IPS-11a (cell line): ENCODE results near the gene SECISBP2.
"Not testable (repeated sequence)": the region's sequence is repeated elsewhere in the genome, so short reads cannot be mapped to it uniquely, and the experiment has no call there.

Experiments used
- H3K4me3 ChIP-seq: one replicate; pipeline ENCODE4 v1.5.1; 2013; ENCODE audit warnings: low read depth, low read length, control low read depth

The SECISBP2 gene

DNA sequence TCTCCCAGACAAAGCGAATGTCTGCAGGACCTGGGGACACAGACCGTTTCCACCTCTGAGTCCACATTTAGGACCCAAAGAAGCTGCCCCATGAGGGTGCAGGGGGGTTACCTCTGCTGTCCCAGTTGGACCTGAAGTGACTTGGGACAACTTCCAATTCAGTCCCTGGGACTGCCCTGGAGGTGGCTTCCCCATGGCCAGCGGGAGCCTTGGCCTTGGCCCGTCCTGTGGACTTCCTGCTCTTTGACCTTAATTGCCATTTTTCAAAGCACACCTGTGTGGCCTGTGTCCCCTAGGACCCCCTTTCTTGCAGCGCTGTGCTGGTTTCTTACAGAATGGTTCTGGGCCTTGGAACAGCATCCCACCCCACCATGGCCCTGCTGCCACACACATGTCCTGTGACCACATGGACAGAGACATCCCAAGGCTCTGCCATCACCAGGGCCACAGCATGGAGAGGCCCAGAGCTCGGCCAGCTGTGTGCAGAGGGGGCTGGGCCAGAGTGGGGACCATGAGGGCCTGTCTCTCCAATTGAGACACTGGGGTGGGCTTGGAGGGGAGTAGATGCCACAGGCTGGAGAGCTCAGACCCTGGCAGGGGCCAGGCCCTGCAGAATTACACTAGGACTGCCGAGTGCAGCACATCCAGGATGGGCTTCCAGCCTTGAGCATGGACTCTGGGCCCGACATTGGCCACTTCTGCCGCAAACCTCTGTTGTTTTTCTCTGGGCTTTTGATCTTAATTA, 45.8 kb downstream of the SECISBP2 start:
- H3K4me3 ChIP-seq: no peak overlapping the region

DNA sequence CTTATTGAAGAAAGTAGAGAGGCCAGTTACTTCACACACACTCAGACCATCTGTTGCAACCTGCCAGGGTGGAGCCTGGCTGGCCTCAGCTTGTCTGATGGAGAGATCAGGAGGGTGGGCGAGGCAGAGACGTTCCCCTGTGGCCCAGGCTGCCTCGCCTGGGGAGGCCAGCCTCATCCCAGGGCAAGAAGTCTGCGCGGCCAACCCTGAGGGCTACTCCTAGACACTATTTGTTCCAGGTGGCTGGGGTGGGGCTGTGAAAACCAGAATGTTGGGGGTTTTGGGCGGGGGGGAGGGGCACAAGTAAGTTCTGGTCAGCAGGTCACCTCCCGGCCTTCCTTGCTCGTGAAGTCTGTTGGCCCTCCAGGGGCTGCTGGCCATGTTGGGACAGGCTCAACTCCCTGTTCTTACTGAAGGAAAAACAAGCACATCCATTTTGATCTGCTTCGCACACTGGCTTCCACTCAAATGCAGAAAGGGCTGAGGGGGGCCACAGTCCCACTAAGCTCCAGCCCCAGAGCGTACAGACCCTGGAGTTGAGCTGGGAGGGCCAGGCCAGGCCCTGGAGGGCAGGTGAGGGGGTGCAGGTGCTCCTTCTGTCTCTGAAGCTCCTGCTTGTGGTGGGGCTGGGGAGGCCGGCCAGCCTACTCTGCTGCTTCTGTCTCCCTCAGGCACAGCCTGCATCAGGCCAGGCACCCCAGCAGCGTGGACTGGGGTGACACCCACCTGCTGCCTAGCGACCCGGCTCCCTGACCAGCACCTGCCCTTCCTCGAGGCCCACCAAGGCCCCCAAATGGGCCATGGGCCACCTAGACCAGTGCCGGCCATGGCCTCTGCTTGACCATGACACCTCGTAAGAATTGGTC, 46.6 kb downstream of the SECISBP2 start:
- H3K4me3 ChIP-seq: no peak overlapping the region

DNA sequence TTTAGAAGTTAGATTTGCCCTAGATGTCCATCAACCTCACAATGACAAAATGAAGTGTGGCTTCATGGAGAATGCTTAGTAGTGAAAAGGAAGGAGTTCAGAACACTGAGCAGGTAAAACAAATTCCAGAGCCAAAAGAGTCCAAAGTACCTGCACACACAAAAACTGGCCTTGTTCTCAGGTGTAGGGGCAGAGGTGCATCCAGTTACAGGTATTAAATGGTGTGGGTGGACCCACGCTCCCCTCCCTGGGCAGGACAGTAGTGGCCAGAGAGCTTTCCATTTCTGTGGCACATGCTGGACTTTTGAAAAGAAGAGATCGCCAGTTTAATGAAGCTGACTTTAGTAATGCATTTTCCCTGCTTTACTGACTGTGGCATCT, 47.2 kb downstream of the SECISBP2 start:
- H3K4me3 ChIP-seq: no peak overlapping the region

DNA sequence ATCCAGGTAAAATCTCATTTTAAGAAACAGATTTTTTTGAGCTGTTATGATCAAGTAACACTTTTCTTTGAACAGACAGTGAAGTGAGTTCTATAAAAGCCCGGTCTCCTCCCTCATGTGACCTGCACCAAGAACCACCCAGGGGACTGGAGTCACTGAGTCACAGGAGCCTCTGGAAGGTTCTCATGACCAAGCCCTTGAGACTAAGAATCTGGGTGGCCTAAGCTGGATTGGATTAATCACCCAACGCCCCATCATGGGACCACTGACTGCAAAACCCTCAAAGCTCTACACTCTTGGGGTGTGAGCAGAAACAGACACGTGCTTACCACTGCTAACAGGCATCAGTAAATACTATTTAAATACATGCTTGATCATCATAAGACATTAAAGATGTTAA, 48.4 kb downstream of the SECISBP2 start:
- H3K4me3 ChIP-seq: no peak overlapping the region

GRCh38 chr9:89367281-89367680, 49.0 kb downstream of the SECISBP2 start:
- H3K4me3 ChIP-seq: no peak overlapping the region

- H3K4me3 ChIP-seq: no peak overlapping the region
Measured at GRCh38 chr9:89367726-89368437, 49.6 kb downstream of the SECISBP2 start.

DNA sequence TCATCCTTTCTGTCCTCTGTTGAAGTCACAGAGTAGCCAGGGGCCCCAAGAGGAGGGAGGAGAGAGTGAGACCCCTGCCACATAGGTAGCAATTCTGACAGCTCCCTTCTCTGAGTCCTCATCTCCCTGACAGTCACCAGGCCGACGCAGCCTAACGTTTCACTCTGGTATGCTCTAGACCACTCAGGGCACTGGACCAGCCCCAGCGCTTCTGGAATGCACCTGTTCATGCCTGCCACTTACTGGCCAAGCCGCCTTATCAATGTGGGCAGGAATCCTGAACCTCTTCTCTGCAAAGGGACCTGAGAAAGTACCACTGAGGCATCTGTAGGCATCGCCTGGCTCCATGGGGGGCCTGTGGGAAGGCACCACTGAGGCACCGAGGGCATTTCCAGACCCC, 50.2 kb downstream of the SECISBP2 start:
- no peak overlapping the region for H3K4me3 ChIP-seq

GRCh38 chr9:89368978-89369377, 50.7 kb downstream of the SECISBP2 start:
- no peak overlapping the region for H3K4me3 ChIP-seq

GRCh38 chr9:89370593-89370992, 52.3 kb downstream of the SECISBP2 start:
- no peak overlapping the region for H3K4me3 ChIP-seq

GRCh38 chr9:89371791-89372190, 53.5 kb downstream of the SECISBP2 start:
- not testable (repeated sequence) for H3K4me3 ChIP-seq

DNA sequence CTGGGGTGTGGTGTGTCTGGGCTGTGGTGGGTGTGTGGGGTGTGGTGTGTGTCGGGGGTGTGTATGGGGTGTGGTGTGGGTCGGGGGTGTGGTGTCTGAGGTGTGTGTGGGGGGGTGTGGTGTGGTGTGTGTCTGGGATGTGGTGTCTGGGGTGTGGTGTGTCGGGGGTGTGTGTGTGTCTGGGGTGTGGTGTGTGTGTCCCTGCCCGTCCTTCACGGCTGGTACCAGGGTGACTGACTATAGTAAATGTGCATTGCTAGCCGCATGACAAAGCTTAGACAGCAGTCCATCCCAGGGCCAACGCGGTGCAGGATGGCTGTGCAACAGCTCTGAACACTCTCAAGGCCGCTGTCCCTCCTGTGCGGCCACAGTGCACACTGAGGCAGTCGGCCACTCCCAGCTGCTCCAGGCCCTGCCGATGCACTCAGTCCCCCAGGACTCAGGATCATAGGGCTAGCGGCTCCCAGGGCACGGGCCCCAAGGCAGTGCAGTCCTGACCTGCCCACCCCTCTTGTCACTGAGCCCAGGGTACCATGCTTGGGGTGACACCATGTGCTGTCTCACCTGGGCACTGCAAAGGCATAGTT, 54.0 kb downstream of the SECISBP2 start:
- no peak overlapping the region for H3K4me3 ChIP-seq

GRCh38 chr9:89372979-89373378, 54.7 kb downstream of the SECISBP2 start:
- no peak overlapping the region for H3K4me3 ChIP-seq

DNA sequence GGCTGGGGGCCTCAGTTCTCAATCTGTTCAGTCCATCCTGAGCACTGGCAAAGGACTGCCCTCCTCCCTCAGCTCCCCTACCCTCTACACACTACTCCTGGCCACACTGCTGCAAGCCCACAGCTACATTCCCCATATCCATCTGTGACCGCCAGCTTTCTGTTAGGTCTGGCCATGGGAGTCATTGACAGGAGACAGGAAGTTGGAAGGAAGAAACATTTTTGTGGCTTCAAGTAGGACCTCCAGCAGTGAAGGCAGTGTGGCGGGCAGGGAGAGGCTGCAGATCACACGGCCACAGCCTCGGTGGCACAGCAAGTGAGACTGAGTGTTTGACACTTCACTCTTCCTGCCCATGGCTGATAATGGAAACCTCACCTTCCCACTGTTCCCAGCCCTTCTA, 55.9 kb downstream of the SECISBP2 start:
- H3K4me3 ChIP-seq: no peak overlapping the region

- H3K4me3 ChIP-seq: no peak overlapping the region
Measured at GRCh38 chr9:89375191-89375760, 57.0 kb downstream of the SECISBP2 start.

GRCh38 chr9:89376286-89376685, 58.0 kb downstream of the SECISBP2 start:
- H3K4me3 ChIP-seq: no peak overlapping the region

DNA sequence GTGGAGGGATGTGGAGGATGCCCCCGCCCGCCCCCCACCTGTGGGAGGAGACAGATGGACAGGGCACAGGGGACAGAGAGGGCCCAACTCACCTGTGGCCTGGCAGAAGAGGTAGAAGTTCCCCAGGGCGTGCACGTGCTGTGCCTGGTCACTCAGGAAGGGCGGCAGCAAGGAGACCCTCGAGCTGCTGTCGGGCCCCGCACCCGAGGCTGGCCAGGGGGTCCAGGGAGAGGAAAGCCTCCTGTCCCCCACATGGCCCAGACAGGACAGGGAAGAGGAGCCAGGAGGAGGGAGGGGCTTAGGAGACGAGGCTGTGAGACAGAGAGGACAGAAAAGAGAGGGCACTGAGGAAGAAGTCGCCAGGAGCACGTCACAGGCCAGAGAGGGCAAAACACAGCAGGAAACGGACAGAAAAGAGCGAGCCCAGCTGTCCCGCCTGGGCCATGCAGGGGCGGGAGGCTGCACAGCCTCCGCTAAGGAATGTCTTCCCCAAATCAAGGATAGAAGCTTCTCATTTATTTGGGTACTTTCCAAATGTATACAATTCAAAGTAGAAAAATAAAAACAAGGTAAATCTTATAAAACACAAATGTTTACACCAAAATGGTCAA, 58.5 kb downstream of the SECISBP2 start:
- H3K4me3 ChIP-seq: no peak overlapping the region

- H3K4me3 ChIP-seq: no peak overlapping the region
Measured at GRCh38 chr9:89377411-89377810, 59.1 kb downstream of the SECISBP2 start.

DNA sequence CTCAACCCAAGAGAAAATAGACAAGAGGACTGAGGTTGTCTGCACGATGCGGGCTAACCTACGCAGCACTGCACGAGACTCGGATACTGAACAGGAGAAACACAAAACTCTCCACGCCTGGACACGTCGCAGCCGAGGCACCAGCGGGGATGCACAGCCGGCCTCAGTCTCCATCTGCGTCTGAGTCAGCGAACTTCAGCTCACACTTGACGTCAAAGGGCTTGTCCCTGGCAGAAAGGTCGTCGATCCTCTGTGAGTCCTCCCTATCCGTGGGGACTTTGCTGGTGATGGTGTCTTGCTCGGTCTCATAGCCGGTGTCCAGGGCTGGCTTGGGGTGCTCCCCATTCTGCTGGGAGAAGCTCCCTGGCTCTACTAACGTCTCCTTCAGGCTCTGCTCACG, 60.2 kb downstream of the SECISBP2 start:
- H3K4me3 ChIP-seq: no peak overlapping the region

GRCh38 chr9:89379031-89379430, 60.7 kb downstream of the SECISBP2 start:
- H3K4me3 ChIP-seq: no peak overlapping the region

GRCh38 chr9:89379508-89380115, 61.3 kb downstream of the SECISBP2 start:
- H3K4me3 ChIP-seq: no peak overlapping the region
